CD1c-positive myeloid dendritic cell (primary cell): ENCODE measurements around the gene PKDCC.
A peak's percentile ranks its signal among the peaks of the same experiment; 100 is the strongest.

Experiments used
- DNase-seq: peaks from one replicate; pipeline ENCODE4 v3.0.0-alpha.2; 2016; ENCODE audit errors: extremely low spot score

The PKDCC gene

GRCh38 chr2:42047488-42048298, at the start of gene PKDCC:
Gene PKDCC (plus strand): TSS chr2:42048021. CDS start chr2:42048200, 179 bp downstream.
- peak; percentile 33 for DNase-seq

- DNase-seq = no peak
These were observed 49.4 kb upstream of the PKDCC start for GRCh38 chr2:41998186-41999127.

GRCh38 chr2:41999128-41999480, 48.7 kb upstream of the PKDCC start:
- DNase-seq = no peak

- no peak for DNase-seq
These were observed 48.1 kb upstream of the PKDCC start for GRCh38 chr2:41999592-42000281.

- DNase-seq = no peak
These were observed 46.1 kb upstream of the PKDCC start for GRCh38 chr2:42001711-42002201.

GRCh38 chr2:42007551-42007950, 40.3 kb upstream of the PKDCC start:
- no peak for DNase-seq

- no peak for DNase-seq
These were observed 39.4 kb upstream of the PKDCC start for GRCh38 chr2:42008241-42008921.

- DNase-seq = peak; percentile 9
These were observed 37.9 kb upstream of the PKDCC start for GRCh38 chr2:42009657-42010580.

- DNase-seq = no peak
These were observed 37.0 kb upstream of the PKDCC start for GRCh38 chr2:42010743-42011298.

- no peak for DNase-seq
These were observed 35.7 kb upstream of the PKDCC start for GRCh38 chr2:42012137-42012536.

- DNase-seq = no peak
These were observed 35.2 kb upstream of the PKDCC start for GRCh38 chr2:42012651-42013050.

GRCh38 chr2:42013409-42013808, 34.4 kb upstream of the PKDCC start:
- DNase-seq = no peak

- no peak for DNase-seq
These were observed 26.4 kb upstream of the PKDCC start for GRCh38 chr2:42021464-42021863.

- DNase-seq = no peak
These were observed 22.7 kb upstream of the PKDCC start for GRCh38 chr2:42025151-42025582.

GRCh38 chr2:42026272-42026671, 21.5 kb upstream of the PKDCC start:
- DNase-seq = no peak

GRCh38 chr2:42028571-42029148, 19.2 kb upstream of the PKDCC start:
- DNase-seq = no peak

GRCh38 chr2:42029171-42029570, 18.6 kb upstream of the PKDCC start:
- DNase-seq = no peak

- no peak for DNase-seq
These were observed 18.1 kb upstream of the PKDCC start for GRCh38 chr2:42029639-42030199.

GRCh38 chr2:42030200-42030759, 17.5 kb upstream of the PKDCC start:
- no peak for DNase-seq
